Panc1 (cell line): ENCODE measurements around the gene BMP8B.

Experiments
- POLR2AphosphoS5 ChIP-seq: IDR thresholded peaks from 2 replicates; pipeline ENCODE4 v1.6.1; 2012; ENCODE audit warnings: mild to moderate bottlenecking, low read depth, low read length, moderate library complexity
- SIN3A ChIP-seq: IDR thresholded peaks from 2 replicates; pipeline ENCODE4 v1.6.1; 2012; ENCODE audit warnings: low read depth, mild to moderate bottlenecking, low read length, moderate library complexity, borderline replicate concordance; ENCODE audit not compliant: insufficient read depth
- TCF7L2 ChIP-seq: IDR thresholded peaks from 2 replicates; pipeline ENCODE4 v1.6.1; 2011; ENCODE audit warnings: mild to moderate bottlenecking, low read depth, low read length, inconsistent platforms
- TF ChIP-seq, protein P1 (sequence below): fragments of 450-650 bp; IDR thresholded peaks from 2 replicates; pipeline ENCODE4 v1.5.1; 2017; ENCODE audit warnings: mild to moderate bottlenecking

DNA sequence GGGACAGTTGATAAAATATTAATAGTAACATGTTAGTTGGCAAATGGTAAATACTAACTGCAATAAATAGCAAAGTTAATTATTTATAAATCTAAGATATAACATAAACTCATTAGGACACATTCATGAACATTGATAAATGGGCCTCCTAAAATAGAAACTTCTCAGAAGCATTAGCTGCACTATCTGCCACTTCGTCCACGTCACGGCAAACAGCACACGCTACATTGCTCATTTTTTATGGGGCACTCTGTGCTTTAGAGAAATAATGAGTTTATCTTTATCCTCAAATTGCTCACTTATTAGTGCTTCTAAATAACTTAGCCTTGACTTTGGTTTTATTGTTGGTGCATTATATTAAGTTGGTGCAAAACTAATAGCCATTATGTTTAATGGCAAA is 81.2 kb downstream of the BMP8B start:
- TF ChIP-seq, protein P1, sequence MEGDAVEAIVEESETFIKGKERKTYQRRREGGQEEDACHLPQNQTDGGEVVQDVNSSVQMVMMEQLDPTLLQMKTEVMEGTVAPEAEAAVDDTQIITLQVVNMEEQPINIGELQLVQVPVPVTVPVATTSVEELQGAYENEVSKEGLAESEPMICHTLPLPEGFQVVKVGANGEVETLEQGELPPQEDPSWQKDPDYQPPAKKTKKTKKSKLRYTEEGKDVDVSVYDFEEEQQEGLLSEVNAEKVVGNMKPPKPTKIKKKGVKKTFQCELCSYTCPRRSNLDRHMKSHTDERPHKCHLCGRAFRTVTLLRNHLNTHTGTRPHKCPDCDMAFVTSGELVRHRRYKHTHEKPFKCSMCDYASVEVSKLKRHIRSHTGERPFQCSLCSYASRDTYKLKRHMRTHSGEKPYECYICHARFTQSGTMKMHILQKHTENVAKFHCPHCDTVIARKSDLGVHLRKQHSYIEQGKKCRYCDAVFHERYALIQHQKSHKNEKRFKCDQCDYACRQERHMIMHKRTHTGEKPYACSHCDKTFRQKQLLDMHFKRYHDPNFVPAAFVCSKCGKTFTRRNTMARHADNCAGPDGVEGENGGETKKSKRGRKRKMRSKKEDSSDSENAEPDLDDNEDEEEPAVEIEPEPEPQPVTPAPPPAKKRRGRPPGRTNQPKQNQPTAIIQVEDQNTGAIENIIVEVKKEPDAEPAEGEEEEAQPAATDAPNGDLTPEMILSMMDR = no peak
- TF ChIP-seq POLR2AphosphoS5 = no peak
- no peak for TF ChIP-seq SIN3A
- TF ChIP-seq TCF7L2 = no peak
